HL-60 (cell line): ENCODE results near the gene OR4D2.
A peak's percentile ranks its signal among the peaks of the same experiment; 100 is the strongest.

Experiments
- DNase-seq, 2 experiments: peaks; one replicate each; pipeline ENCODE4 v3.0.0-alpha.2; 2010 to 2020; ENCODE audit warnings: low read depth in 1 of 2, low spot score in 1 of 2
- H3K27ac ChIP-seq: fragments of 250-450 bp; sonication (Bioruptor Pico); replicated peaks from 2 replicates; pipeline ENCODE4 v1.5.1; 2020; ENCODE audit warnings: mild to moderate bottlenecking, moderate library complexity
- H3K27me3 ChIP-seq: fragments of 250-450 bp; sonication (Bioruptor Pico); 2 replicates; pipeline ENCODE4 v1.5.1; 2021; ENCODE audit warnings: mild to moderate bottlenecking, moderate library complexity; ENCODE audit not compliant: insufficient read depth, poor library complexity, severe bottlenecking
- H3K4me3 ChIP-seq: replicated peaks from 2 replicates; pipeline ENCODE4 v1.5.1; 2011; ENCODE audit warnings: mild to moderate bottlenecking, control low read depth, low read length; ENCODE audit not compliant: insufficient read depth
- CTCF ChIP-seq: IDR thresholded peaks from one replicate; pipeline ENCODE4 v1.5.1; 2011; ENCODE audit warnings: low read length, control low read depth, inconsistent platforms; ENCODE audit not compliant: insufficient read depth
- GABPA ChIP-seq: IDR thresholded peaks from 2 replicates; pipeline ENCODE4 v1.6.1; 2012; ENCODE audit warnings: low read depth
- POLR2AphosphoS5 ChIP-seq: IDR thresholded peaks from 2 replicates; pipeline ENCODE4 v1.6.1; 2012; ENCODE audit warnings: low read depth
- REST ChIP-seq: IDR thresholded peaks from 2 replicates; pipeline ENCODE4 v1.6.1; 2012; ENCODE audit warnings: low read depth; ENCODE audit not compliant: insufficient replicate concordance
- SPI1 ChIP-seq: IDR thresholded peaks from 2 replicates; pipeline ENCODE4 v1.6.1; 2012; ENCODE audit warnings: low read depth, mild to moderate bottlenecking, borderline replicate concordance

OR4D2 gene

GRCh38 chr17:58156839-58157803 lies 9.7 kb upstream of the OR4D2 start:
- Histone ChIP-seq H3K27me3 (peaks cover 26% of the 10 kb centered on the region), H3K27ac (no peak overlapping the region), H3K4me3 (0 out of 2 replicates have a peak overlapping the region, but pooled peaks have one; percentile 3)
- TF ChIP-seq CTCF (no peak), REST (no peak), POLR2AphosphoS5 (no peak), GABPA (no peak)
- no peak for DNase-seq

GRCh38 chr17:58158181-58158580 lies 8.6 kb upstream of the OR4D2 start:
- no peak for TF ChIP-seq CTCF
- TF ChIP-seq SPI1: no peak
- TF ChIP-seq GABPA: no peak
- no peak for TF ChIP-seq POLR2AphosphoS5
- DNase-seq: no peak
- peaks cover 18% of the 10 kb centered on the region for H3K27me3 ChIP-seq
- H3K4me3 ChIP-seq: no peak overlapping the region
- H3K27ac ChIP-seq: no peak overlapping the region

GRCh38 chr17:58161566-58161965 lies 5.2 kb upstream of the OR4D2 start:
- no peak overlapping the region for H3K4me3 ChIP-seq
- H3K27ac ChIP-seq: no peak overlapping the region
- no peak for DNase-seq
- TF ChIP-seq REST: no peak
- H3K27me3 ChIP-seq: peaks cover 9% of the 10 kb centered on the region

- no peak overlapping the region for H3K4me3 ChIP-seq
- DNase-seq: no peak
- TF ChIP-seq POLR2AphosphoS5 (no peak), SPI1 (no peak), GABPA (no peak), CTCF (no peak), REST (peak; percentile 89)
- no peak overlapping the region for H3K27ac ChIP-seq
- H3K27me3 ChIP-seq: peaks cover 4% of the 10 kb centered on the region
Measured at GRCh38 chr17:58165981-58166380, 801 bp upstream of the OR4D2 start.
